Immature natural killer cell (primary cell): Measurements from ENCODE around the gene NFATC2. TPM values are rescaled to one million over a fixed set of nuclear protein-coding genes. Genes with fewer than 3 reads are reported as not detected.
A peak's percentile ranks its signal among the peaks of the same experiment; 100 is the strongest.

ENCODE experiments used
- DNase-seq, 3 donors: peaks; one replicate each; pipeline ENCODE4 v3.0.0; 2022; ENCODE audit warnings: mixed read lengths in 1 of 3
- H3K27ac Mint-ChIP-seq, 6 donors: one replicate each; pipeline ENCODE4 v1.8.0; 2020; ENCODE audit warnings: mixed read lengths in 6 of 6, mild to moderate bottlenecking in 5 of 6, inconsistent platforms in 4 of 6, moderate library complexity in 3 of 6
- H3K27me3 Mint-ChIP-seq, 3 donors: one replicate each; pipeline ENCODE4 v1.8.0; 2020 to 2021; ENCODE audit warnings: low read depth in 3 of 3, mild to moderate bottlenecking in 3 of 3, mixed read lengths in 3 of 3, moderate library complexity in 3 of 3, inconsistent platforms in 1 of 3
- H3K36me3 Mint-ChIP-seq, 3 donors: one replicate each; pipeline ENCODE4 v1.8.0; 2020; ENCODE audit warnings: mixed read lengths in 3 of 3, inconsistent platforms in 2 of 3, mild to moderate bottlenecking in 2 of 3
- H3K4me1 Mint-ChIP-seq, 2 donors: one replicate each; pipeline ENCODE4 v1.8.0; 2020; ENCODE audit warnings: inconsistent platforms in 2 of 2, mild to moderate bottlenecking in 2 of 2, mixed read lengths in 2 of 2, moderate library complexity in 1 of 2
- H3K4me3 Mint-ChIP-seq, 5 donors: one replicate each; pipeline ENCODE4 v1.8.0; 2020; ENCODE audit warnings: mild to moderate bottlenecking in 5 of 5, mixed read lengths in 5 of 5, inconsistent platforms in 3 of 5, moderate library complexity in 3 of 5
- H3K9me3 Mint-ChIP-seq, 6 donors: one replicate each; pipeline ENCODE4 v1.8.0; 2020; ENCODE audit warnings: mild to moderate bottlenecking in 6 of 6, mixed read lengths in 6 of 6, inconsistent platforms in 4 of 6, moderate library complexity in 3 of 6
- polyA plus RNA-seq, 3 donors: library from polyadenylated mRNA; unstranded; fragments of 300-500 nt; fragmentation: Illumina TruSeq; gene quantifications; one replicate each; pipeline ENCODE4 v1.2.3, GENCODE V29; 2021

Gene NFATC2
- polyA plus RNA-seq, 3 donors from 2014 or later, result 14.5 to 101 (median 21.3) TPM

DNA sequence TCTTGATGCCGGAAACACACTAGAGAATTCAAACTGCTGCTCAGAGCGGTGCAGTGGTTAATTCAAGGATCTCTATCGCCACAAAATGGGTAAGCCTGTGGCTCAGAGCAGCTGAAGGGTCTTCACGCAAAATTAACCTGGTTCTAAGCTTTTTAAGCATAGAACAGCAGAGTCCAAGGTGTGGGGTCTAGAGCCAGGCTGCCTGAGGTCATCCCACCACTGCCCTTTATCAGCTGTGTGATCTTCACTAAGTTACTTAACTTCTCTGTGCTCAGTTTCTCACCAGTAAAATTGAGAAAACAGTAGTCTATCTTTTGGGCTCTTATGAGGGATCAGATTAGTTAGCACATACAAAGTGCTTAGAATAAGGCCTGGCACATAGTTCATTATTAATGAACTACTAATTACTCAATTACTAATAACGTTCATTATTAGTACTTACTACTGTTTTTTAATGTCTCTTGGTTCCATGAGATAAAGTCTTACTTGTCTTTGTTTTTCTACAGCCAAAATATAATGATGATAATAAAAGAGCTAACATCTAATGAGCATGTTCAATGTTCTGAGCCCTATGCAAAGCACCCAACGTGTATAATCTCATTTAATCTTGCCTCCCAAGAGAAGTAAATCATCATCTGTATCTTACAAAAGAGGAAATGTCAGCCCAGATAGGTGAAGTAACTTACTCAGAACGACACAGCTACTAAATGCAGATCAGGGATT lies 92.9 kb downstream of the NFATC2 start:
- H3K9me3 Mint-ChIP-seq, result no peaks in the 10 kb centered on the region
- H3K36me3 Mint-ChIP-seq, result peaks cover 37 to 66% (median 47%) of the 10 kb centered on the region in 3 donors
- no peak overlapping the region for H3K4me3 Mint-ChIP-seq

DNA sequence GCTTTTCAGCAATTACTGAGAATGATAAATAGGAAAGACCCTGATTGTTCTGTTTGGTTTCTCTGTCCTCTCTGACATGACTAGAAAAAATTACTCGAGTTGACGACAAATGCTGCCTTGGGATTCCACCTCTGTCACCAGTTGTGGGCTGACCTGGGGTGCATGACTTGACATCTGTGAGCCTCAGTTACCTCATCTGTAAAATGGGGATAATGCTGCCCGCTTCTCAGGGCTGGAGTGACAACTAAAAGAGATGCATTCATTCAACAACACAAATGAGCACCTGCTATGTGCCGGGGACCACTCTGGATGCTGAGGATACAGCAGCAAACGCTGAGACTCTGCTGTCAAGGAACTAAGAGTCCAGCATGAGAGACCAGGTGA lies 94.8 kb downstream of the NFATC2 start:
- no peak overlapping the region for H3K4me3 Mint-ChIP-seq

More for the DNA sequence above, 92.9 kb downstream of the NFATC2 start:
- H3K27ac Mint-ChIP-seq, result peak overlapping the region; percentile 2 to 84 (median 42)
- H3K4me1 Mint-ChIP-seq, result peaks cover 57 to 85% of the 10 kb centered on the region in 2 donors
- no peak for DNase-seq
- H3K27me3 Mint-ChIP-seq, result peaks cover 3 to 28% (median 15%) of the 10 kb centered on the region in 3 donors

DNA sequence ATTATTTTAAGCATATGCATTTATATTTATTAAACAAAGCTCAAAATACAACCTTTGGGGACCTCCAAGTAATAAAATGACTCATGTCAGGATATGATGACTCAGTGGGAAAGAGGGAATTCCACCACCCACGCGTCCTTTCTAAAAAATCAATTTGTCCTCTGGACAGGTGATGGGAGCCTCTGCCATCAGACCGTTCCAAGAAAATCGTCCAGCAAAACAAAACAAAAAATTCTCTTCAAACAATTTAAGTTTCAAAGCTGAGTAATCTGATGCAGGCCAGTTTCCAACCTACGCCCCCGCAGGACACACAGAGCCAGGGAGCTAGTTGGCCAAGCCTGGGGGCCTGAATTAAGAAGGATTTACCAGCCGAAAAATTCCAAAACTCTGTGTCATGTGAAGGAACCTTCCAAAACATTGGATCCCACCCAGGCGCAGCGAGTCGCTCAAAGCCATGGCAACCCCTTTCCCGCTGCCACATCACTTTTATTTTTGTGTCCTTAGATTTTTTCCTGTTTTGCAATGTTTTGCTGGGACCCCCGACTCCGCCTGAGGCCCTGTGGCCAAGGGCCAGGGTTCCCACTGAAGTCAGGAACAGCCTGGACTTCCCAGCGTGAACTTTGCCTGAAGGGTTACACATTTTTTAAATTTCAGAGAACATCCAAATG lies 95.3 kb downstream of the NFATC2 start:
- Mint-ChIP-seq H3K27ac (peak overlapping the region in 1 of 6 donors; percentile 55), H3K4me3 (no peak overlapping the region), H3K4me1 (peaks cover 63 to 83% of the 10 kb centered on the region in 2 donors), H3K27me3 (peaks cover 3 to 28% (median 8%) of the 10 kb centered on the region in 3 donors), H3K9me3 (no peaks in the 10 kb centered on the region), H3K36me3 (peaks cover 23 to 54% (median 24%) of the 10 kb centered on the region in 3 donors)
- no peak for DNase-seq

More for the DNA sequence above, 94.8 kb downstream of the NFATC2 start:
- H3K9me3 Mint-ChIP-seq, result no peaks in the 10 kb centered on the region
- peaks cover 68 to 87% of the 10 kb centered on the region in 2 donors for H3K4me1 Mint-ChIP-seq
- peak overlapping the region; percentile 34 to 63 (median 48) for H3K27ac Mint-ChIP-seq
- no peak for DNase-seq
- peaks cover 3 to 28% (median 11%) of the 10 kb centered on the region in 3 donors for H3K27me3 Mint-ChIP-seq
- H3K36me3 Mint-ChIP-seq, result peaks cover 28 to 60% (median 29%) of the 10 kb centered on the region in 3 donors

DNA sequence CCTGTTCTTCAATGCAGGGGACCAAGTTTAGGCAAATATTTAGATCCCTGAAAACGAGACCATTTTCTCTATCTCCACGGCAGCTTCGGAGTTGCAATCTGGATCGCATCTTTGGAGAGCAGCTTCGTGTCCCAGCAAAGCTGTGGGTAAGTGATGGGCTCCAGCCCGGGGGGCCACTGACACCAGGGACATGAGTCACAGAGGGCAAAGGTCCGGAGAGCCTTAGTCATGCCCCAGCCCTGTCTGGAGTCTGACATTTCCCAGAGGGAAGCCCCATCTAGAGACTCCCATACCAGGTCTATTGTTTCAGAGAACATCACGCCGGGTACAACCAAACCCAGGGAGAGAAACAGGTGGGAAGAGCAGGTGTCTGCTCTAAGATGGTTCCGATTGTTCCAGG lies 95.9 kb downstream of the NFATC2 start:
- DNase-seq, result no peak
- H3K4me1 Mint-ChIP-seq, result peaks cover 59 to 79% of the 10 kb centered on the region in 2 donors
- peaks cover 3 to 28% (median 8%) of the 10 kb centered on the region in 3 donors for H3K27me3 Mint-ChIP-seq
- H3K36me3 Mint-ChIP-seq, result peaks cover 19 to 51% (median 21%) of the 10 kb centered on the region in 3 donors
- H3K4me3 Mint-ChIP-seq, result no peak overlapping the region
- H3K9me3 Mint-ChIP-seq, result no peaks in the 10 kb centered on the region
- peak overlapping the region in 2 of 6 donors; percentile 52 to 60 for H3K27ac Mint-ChIP-seq

DNA sequence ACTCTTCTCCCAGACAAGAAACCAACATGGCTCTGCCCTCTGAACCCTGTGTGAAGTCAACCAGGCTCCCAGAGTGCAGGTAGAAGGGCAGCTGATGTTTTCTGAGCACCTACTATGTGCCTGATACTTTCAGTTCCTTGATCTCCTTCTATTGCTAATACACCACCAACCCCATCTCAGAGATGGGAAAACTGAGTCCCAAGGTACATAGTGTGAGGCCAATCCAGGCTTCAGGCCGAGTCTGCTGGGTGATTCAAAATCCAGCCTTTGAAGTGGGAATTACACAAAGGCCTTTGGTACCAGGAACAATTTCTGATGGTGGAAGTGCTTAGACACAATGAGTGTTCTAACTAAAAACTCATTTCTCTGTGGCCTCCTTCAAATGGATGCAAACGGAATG lies 96.3 kb downstream of the NFATC2 start:
- DNase-seq, result no peak
- H3K27me3 Mint-ChIP-seq, result peaks cover 3 to 25% (median 8%) of the 10 kb centered on the region in 3 donors
- no peak overlapping the region for H3K4me3 Mint-ChIP-seq
- H3K27ac Mint-ChIP-seq, result peak overlapping the region in 3 of 6 donors; percentile 57 to 77 (median 60)
- peaks cover 19 to 47% (median 21%) of the 10 kb centered on the region in 3 donors for H3K36me3 Mint-ChIP-seq
- H3K4me1 Mint-ChIP-seq, result peaks cover 57 to 75% of the 10 kb centered on the region in 2 donors
- H3K9me3 Mint-ChIP-seq, result no peaks in the 10 kb centered on the region

DNA sequence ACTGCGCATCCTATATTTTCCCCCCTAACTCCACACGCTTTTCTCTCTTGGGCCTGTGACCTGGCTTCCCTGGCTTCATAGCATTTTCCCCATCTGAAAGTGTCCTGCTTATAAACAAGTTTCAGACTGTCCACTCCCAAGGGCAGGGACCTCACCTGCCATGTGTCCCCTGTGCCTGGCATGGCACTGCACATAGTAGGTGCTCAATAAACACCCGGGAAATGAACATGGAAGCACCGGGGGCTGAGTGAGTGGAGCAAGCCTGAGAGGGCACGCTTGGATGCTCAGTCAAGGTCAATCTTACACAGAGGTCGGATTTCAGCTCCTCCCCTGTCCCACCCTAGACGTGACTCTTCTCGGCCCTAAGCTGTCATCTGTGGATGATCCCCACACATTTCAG lies 96.9 kb downstream of the NFATC2 start:
- Mint-ChIP-seq H3K4me3 (no peak overlapping the region), H3K27ac (peak overlapping the region; percentile 33 to 84 (median 68)), H3K4me1 (peaks cover 61 to 75% of the 10 kb centered on the region in 2 donors), H3K36me3 (peaks cover 19 to 49% (median 23%) of the 10 kb centered on the region in 3 donors), H3K9me3 (no peaks in the 10 kb centered on the region), H3K27me3 (peaks cover 3 to 23% (median 8%) of the 10 kb centered on the region in 3 donors)
- DNase-seq, result no peak

DNA sequence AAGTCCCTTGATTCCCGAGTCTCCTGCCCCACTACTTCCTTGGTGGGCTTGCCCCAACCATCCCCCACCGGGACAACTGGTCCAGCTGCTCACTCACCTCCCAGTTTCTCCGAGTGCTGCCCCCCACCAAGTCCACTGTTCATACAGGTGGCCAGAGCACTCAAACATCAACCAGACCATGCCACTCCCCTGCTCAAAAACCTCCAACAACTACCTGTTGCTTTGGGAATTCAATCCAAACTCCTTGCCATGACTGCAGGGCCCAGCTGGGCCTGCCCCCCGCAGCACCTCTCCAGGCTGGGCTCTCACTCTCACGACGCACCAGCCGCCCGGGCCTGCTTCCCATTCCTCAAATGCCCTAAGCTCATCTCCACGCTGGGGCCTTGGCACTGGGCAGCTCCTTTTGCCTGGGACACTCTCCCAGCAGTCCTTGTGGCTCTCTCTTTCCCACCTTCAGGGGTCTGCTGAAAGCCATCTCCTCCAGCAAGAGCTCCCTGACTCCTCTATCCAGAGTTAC lies 97.5 kb downstream of the NFATC2 start:
- no peak for DNase-seq
- H3K27me3 Mint-ChIP-seq, result peaks cover 3 to 23% (median 8%) of the 10 kb centered on the region in 3 donors
- H3K27ac Mint-ChIP-seq, result peak overlapping the region; percentile 33 to 87 (median 68)
- peaks cover 17 to 48% (median 28%) of the 10 kb centered on the region in 3 donors for H3K36me3 Mint-ChIP-seq
- H3K9me3 Mint-ChIP-seq, result no peaks in the 10 kb centered on the region
- no peak overlapping the region for H3K4me3 Mint-ChIP-seq
- H3K4me1 Mint-ChIP-seq, result peaks cover 62 to 75% of the 10 kb centered on the region in 2 donors

DNA sequence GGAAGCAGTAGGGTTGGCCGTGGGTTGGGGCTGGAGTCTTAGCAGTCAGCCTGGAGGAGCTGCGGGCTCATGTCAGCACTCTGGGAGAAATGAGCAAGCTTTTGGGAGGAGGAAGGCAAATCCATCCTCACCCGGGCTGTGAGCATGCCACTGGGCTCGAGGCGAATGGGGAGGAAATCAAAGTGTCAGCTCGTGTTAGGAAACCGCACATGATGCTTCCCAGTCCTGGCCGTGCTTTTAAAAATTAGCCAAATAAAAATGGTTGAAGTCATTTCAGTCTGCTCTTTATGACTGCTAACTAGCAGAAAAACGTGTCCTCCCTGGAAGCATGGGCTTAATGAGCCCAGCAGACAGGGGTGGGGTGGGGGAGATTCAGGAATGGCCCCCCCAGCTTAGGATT lies 98.1 kb downstream of the NFATC2 start:
- H3K4me1 Mint-ChIP-seq, result peaks cover 62 to 75% of the 10 kb centered on the region in 2 donors
- peaks cover 3 to 23% (median 8%) of the 10 kb centered on the region in 3 donors for H3K27me3 Mint-ChIP-seq
- peaks cover 17 to 45% (median 31%) of the 10 kb centered on the region in 3 donors for H3K36me3 Mint-ChIP-seq

DNA sequence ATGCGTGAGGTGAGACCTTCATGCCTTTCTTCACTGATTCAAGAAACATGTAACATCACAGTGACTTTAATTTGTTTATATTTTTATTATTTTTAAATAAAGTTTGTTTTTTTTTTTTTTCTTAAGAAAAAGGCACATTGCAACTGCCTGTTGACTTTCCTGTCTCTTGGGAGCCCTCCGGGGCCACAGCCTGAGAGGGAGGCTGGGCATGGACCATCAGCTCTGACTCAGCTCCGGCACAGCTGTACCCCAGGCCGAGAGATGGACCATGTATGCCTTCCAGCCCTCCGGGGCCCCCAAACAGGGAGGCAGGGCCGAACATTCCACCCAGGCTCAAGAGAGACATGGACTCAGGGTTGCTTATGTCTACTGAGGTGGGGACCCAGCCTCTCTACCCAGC lies 99.9 kb downstream of the NFATC2 start:
- Mint-ChIP-seq H3K27ac (peak overlapping the region in 5 of 6 donors; percentile 63 to 83 (median 75)), H3K9me3 (no peaks in the 10 kb centered on the region), H3K4me3 (no peak overlapping the region), H3K36me3 (peaks cover 12 to 45% (median 25%) of the 10 kb centered on the region in 3 donors), H3K27me3 (peaks cover 5 to 13% (median 6%) of the 10 kb centered on the region in 3 donors), H3K4me1 (peaks cover 70 to 75% of the 10 kb centered on the region in 2 donors)
- DNase-seq, result no peak

More for the DNA sequence above, 98.1 kb downstream of the NFATC2 start:
- Mint-ChIP-seq H3K9me3 (no peaks in the 10 kb centered on the region), H3K27ac (peak overlapping the region in 5 of 6 donors; percentile 64 to 87 (median 72)), H3K4me3 (no peak overlapping the region)
- no peak for DNase-seq

DNA sequence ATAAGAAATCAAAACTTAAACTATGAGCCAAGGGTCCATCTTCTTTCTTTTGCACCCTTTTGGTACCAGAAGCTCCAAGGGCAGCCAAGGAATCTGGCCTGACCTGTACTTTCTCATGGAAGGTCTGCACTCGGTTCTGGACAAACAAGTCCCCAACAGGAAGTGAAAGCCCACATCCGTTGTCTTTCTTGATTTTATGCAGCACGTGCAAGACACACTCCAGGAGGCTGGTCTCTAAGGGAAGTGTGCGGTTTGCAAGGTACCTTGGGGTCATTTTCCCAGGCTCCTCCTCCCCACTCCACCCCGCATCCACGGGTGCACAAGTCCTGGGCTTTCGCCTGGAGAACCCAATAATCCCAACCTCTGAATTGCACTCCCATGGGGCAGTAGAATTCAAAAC lies 101.9 kb downstream of the NFATC2 start:
- Mint-ChIP-seq H3K36me3 (peaks cover 15 to 44% (median 27%) of the 10 kb centered on the region in 3 donors), H3K27ac (peak overlapping the region; percentile 65 to 87 (median 77)), H3K4me3 (peak overlapping the region; percentile 48 to 72 (median 64)), H3K4me1 (peaks cover 72 to 77% of the 10 kb centered on the region in 2 donors), H3K9me3 (no peaks in the 10 kb centered on the region), H3K27me3 (peaks cover 2 to 7% (median 5%) of the 10 kb centered on the region in 3 donors)
- peak; percentile 13 to 28 (median 24) for DNase-seq

DNA sequence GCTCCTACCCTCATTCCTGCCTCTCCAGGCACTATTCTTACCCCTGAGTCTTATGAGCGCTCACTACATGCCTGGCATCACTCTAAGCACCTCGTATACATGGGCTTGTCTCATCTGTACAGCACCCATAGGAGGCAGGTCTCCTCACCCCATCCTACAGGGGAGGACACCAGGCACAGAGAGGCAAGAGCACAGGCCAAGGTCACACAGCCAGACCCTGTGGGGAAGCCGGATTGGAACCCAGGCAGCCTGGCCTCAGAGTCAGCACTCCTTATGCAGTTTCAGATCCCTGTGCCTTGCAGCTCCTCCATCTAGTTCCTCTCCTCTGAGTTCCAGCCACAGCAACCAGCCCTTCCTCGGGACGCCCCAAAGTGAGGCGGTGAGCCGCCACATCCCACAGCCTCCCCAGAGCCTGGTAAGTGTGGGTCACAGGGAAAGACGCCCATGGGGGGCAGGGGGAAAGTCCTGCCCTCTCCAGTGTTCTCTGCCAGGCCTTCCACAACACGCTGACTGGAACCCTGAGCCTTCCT lies 103.3 kb downstream of the NFATC2 start:
- DNase-seq, result no peak
- Mint-ChIP-seq H3K27ac (peak overlapping the region; percentile 26 to 86 (median 76)), H3K9me3 (no peaks in the 10 kb centered on the region), H3K4me3 (peak overlapping the region in 2 of 5 donors; percentile 20 to 45), H3K4me1 (peaks cover 67 to 70% of the 10 kb centered on the region in 2 donors), H3K27me3 (peaks cover 0 to 6% (median 2%) of the 10 kb centered on the region in 3 donors), H3K36me3 (peaks cover 26 to 51% (median 31%) of the 10 kb centered on the region in 3 donors)

DNA sequence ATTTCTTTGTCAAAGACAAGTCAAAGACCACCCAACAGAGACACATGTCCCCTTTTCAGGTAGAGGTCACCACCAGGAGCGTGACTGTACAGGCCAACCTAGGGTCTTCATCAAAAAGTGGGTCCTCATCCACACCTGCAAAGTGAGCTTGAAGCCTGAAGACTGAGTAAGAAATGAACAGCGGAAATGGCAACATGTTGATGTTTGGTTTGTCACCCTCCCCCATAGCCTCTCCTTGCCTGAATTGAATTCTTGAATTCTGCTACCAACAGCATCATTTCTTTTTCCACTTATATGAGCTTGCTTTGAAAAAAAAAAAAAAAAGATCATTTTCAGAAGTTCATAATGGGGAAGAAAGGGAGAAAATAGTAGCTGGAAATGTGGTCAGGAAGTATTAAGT lies 104.4 kb downstream of the NFATC2 start:
- Mint-ChIP-seq H3K4me1 (peaks cover 63 to 66% of the 10 kb centered on the region in 2 donors), H3K9me3 (no peaks in the 10 kb centered on the region), H3K36me3 (peaks cover 26 to 52% (median 32%) of the 10 kb centered on the region in 3 donors), H3K4me3 (peak overlapping the region in 2 of 5 donors; percentile 2 to 47), H3K27ac (peak overlapping the region; percentile 26 to 86 (median 73)), H3K27me3 (peaks cover 2 to 4% (median 2%) of the 10 kb centered on the region in 3 donors)
- DNase-seq, result no peak

DNA sequence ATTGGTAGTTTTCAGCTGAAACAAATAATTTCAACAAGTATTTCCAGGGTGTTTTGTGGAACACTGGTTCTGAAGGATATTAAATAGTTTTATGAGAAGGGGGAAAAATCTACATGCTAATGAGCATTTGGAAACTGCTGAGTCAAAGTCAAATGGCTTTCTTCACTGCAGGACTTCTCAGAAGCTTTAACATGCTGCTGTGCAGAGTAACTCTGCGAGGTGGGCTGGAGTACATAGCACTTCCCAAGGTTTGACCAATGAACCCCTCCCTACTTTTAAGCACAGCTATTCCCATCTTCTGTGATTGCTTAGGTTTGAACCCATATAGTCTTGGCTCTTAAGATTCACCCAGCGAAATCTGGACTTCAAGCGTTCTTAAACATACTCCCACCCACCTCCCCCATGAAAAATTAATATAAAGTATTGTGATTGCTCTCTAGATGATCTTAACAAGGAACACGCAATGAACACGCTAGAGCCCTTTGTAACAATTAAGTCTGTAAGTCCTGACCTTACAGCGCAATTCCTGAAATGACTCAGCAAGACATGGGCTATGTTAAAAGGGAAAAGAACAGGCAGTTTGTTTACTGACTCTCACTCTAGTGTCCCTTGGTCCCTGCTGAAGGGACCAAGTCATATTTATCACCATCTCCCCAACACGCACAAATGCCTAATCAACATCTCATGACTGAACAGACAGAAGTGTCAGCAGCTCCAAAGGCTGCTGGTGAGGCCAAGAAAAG lies 105.2 kb downstream of the NFATC2 start:
- Mint-ChIP-seq H3K36me3 (peaks cover 27 to 56% (median 36%) of the 10 kb centered on the region in 3 donors), H3K4me1 (peaks cover 67 to 69% of the 10 kb centered on the region in 2 donors), H3K27ac (peak overlapping the region; percentile 36 to 86 (median 64)), H3K9me3 (no peaks in the 10 kb centered on the region), H3K4me3 (no peak overlapping the region), H3K27me3 (peaks cover 2 to 7% (median 2%) of the 10 kb centered on the region in 3 donors)
- no peak for DNase-seq
